Sigmoid colon (tissue), 4 donors: ENCODE measurements around the gene EPX.

ENCODE experiments used
- CTCF ChIP-seq, 4 experiments: fragments of 450-650 bp in 3 of 4; fragments of 200-600 bp in 1 of 4; IDR thresholded peaks; one replicate each; pipeline ENCODE4 v1.5.1; 2016 to 2019; ENCODE audit warnings: antibody characterized with exemption in 4 of 4, mild to moderate bottlenecking in 3 of 4, moderate library complexity in 2 of 4
- EP300 ChIP-seq, 4 donors: sonication (generic); formaldehyde crosslinking; IDR thresholded peaks; one replicate each; pipeline ENCODE4 v1.6.1; 2017; ENCODE audit warnings: antibody characterized with exemption in 4 of 4
- POLR2A ChIP-seq, 2 donors: fragments of 450-650 bp; IDR thresholded peaks; one replicate each; pipeline ENCODE4 v1.6.1; 2016; ENCODE audit warnings: antibody characterized with exemption in 2 of 2, mild to moderate bottlenecking in 2 of 2, moderate library complexity in 2 of 2
- POLR2AphosphoS5 ChIP-seq, 4 donors: sonication (generic); formaldehyde crosslinking; IDR thresholded peaks; one replicate each; pipeline ENCODE4 v1.6.1; 2017; ENCODE audit warnings: antibody characterized with exemption in 4 of 4

GRCh38 chr17:58183514-58183913 lies 9.0 kb upstream of the EPX start:
- TF ChIP-seq EP300 (IDR thresholded peaks at IDR 0.05) (no peak), POLR2A (IDR thresholded peaks at IDR 0.05) (no peak), CTCF (IDR thresholded peaks at IDR 0.05) (no peak), POLR2AphosphoS5 (IDR thresholded peaks at IDR 0.05) (no peak)
